ENCODE data around the gene ZEB1. TPM values are rescaled to one million over a fixed set of nuclear protein-coding genes. Genes with fewer than 3 reads are reported as not detected.

ZEB1 gene
- polyA plus RNA-seq, 1 donor from 2014 or later = 18.0 TPM

GRCh38 chr10:31490858-31491504, 172.0 kb downstream of the ZEB1 start:
- no peak overlapping the region for H2AFZ ChIP-seq (ENCODE audit: low read depth, low read length)

DNA sequence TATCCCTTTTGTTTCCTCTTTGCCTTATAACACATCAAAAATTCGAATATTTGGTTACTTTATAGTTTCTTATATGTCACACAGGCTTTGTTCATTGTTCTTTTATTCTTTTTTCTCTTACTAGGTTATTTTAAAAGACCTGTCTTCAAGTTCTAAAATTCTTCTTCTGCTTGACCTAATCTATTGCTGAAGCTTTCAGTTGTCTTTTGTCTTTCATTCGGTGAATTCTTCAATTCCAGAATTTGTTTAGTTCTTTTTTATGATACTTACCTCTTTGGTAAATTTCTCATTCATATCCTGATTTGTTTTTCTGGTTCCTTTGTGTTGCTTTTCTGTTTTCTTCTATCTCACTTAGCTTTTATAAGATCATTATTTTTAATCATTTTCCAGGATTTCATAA, 188.4 kb downstream of the ZEB1 start:
- Histone ChIP-seq H3K27me3 (ENCODE audit: insufficient read depth, low read depth, low read length) (no peaks in the 10 kb centered on the region), H3K4me2 (ENCODE audit: low read length) (no peak overlapping the region), H2AFZ (ENCODE audit: low read depth, low read length) (no peak overlapping the region), H4K20me1 (ENCODE audit: insufficient read depth) (no peaks in the 10 kb centered on the region), H3F3A (ENCODE audit: insufficient read depth, low read length, poor library complexity, severe bottlenecking) (no peaks in the 10 kb centered on the region), H3K79me2 (replicated peaks; ENCODE audit: insufficient read depth, low read length) (peaks cover 5% of the 10 kb centered on the region), H3K27ac (ENCODE audit: low read length) (no peak overlapping the region), H3K36me3 (ENCODE audit: insufficient read depth, low read length) (peaks cover 10% of the 10 kb centered on the region), H3K9me2 (ENCODE audit: insufficient read depth, low read length) (no peaks in the 10 kb centered on the region), H3K9me3 (ENCODE audit: low read length) (peaks cover 2% of the 10 kb centered on the region), H3K9ac (ENCODE audit: low read length) (no peak overlapping the region), H3K4me3 (ENCODE audit: low read length) (no peak overlapping the region)
- TF ChIP-seq POLR2AphosphoS5 (IDR thresholded peaks at IDR 0.05) (no peak), TAF1 (IDR thresholded peaks at IDR 0.05; ENCODE audit: low read depth) (no peak), EP300 (conservative IDR thresholded peaks at IDR 0.05; ENCODE audit: poor library complexity, severe bottlenecking) (no peak), EZH2 (IDR thresholded peaks at IDR 0.05; ENCODE audit: borderline replicate concordance, insufficient read depth, low read length, poor library complexity, severe bottlenecking) (no peak), RAD21 (conservative IDR thresholded peaks at IDR 0.05) (no peak), SMC3 (conservative IDR thresholded peaks at IDR 0.05; ENCODE audit: poor library complexity) (no peak), REST (IDR thresholded peaks at IDR 0.05; ENCODE audit: borderline replicate concordance) (no peak), MXI1 (conservative IDR thresholded peaks at IDR 0.05; ENCODE audit: poor library complexity, severe bottlenecking) (no peak)
- TF ChIP-seq, protein P1, sequence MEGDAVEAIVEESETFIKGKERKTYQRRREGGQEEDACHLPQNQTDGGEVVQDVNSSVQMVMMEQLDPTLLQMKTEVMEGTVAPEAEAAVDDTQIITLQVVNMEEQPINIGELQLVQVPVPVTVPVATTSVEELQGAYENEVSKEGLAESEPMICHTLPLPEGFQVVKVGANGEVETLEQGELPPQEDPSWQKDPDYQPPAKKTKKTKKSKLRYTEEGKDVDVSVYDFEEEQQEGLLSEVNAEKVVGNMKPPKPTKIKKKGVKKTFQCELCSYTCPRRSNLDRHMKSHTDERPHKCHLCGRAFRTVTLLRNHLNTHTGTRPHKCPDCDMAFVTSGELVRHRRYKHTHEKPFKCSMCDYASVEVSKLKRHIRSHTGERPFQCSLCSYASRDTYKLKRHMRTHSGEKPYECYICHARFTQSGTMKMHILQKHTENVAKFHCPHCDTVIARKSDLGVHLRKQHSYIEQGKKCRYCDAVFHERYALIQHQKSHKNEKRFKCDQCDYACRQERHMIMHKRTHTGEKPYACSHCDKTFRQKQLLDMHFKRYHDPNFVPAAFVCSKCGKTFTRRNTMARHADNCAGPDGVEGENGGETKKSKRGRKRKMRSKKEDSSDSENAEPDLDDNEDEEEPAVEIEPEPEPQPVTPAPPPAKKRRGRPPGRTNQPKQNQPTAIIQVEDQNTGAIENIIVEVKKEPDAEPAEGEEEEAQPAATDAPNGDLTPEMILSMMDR (IDR thresholded peaks at IDR 0.05; ENCODE audit: poor library complexity, severe bottlenecking) = no peak

More at GRCh38 chr10:31490858-31491504, 172.0 kb downstream of the ZEB1 start:
- H3K79me2 ChIP-seq (replicated peaks; ENCODE audit: insufficient read depth, low read length) = peaks cover 30% of the 10 kb centered on the region
- no peak overlapping the region for H3K27ac ChIP-seq (ENCODE audit: low read length)
- no peak overlapping the region for H3K4me3 ChIP-seq (ENCODE audit: low read length)
- H3K9me2 ChIP-seq (ENCODE audit: insufficient read depth, low read length) = no peaks in the 10 kb centered on the region
- no peaks in the 10 kb centered on the region for H3K9me3 ChIP-seq (ENCODE audit: low read length)
- no peak for TF ChIP-seq TAF1 (IDR thresholded peaks at IDR 0.05; ENCODE audit: low read depth)
- TF ChIP-seq MXI1 (conservative IDR thresholded peaks at IDR 0.05; ENCODE audit: poor library complexity, severe bottlenecking) = no peak
- no peak for TF ChIP-seq SMC3 (conservative IDR thresholded peaks at IDR 0.05; ENCODE audit: poor library complexity)
- TF ChIP-seq RAD21 (conservative IDR thresholded peaks at IDR 0.05) = no peak
- TF ChIP-seq, protein P1 (IDR thresholded peaks at IDR 0.05; ENCODE audit: poor library complexity, severe bottlenecking) = no peak
- H3K4me2 ChIP-seq (ENCODE audit: low read length) = no peak overlapping the region
- H3K36me3 ChIP-seq (ENCODE audit: insufficient read depth, low read length) = no peaks in the 10 kb centered on the region
- no peak overlapping the region for H3K9ac ChIP-seq (ENCODE audit: low read length)
- H4K20me1 ChIP-seq (ENCODE audit: insufficient read depth) = no peaks in the 10 kb centered on the region
- no peaks in the 10 kb centered on the region for H3K27me3 ChIP-seq (ENCODE audit: insufficient read depth, low read depth, low read length)
- no peaks in the 10 kb centered on the region for H3F3A ChIP-seq (ENCODE audit: insufficient read depth, low read length, poor library complexity, severe bottlenecking)

Measured in neural cell (in vitro differentiated cells).